SU-DHL-6 (cell line): Measurements from ENCODE around the gene CHAT.

Experiments used
- H2AFZ ChIP-seq: fragments of 200-600 bp; sonication (generic); 2 replicates; pipeline ENCODE4 v1.6.1; 2014; ENCODE audit warnings: low read depth, mild to moderate bottlenecking, moderate library complexity, mixed read lengths, antibody characterized with exemption, low read length; ENCODE audit not compliant: severe bottlenecking
- H3F3A ChIP-seq: fragments of 200-600 bp; shearing (Covaris generic); 2 replicates; pipeline ENCODE4 v1.6.0; 2016; ENCODE audit warnings: antibody characterized with exemption, mild to moderate bottlenecking; ENCODE audit not compliant: insufficient read depth
- H3K27ac ChIP-seq: fragments of 200-600 bp; sonication (generic); 2 replicates; pipeline ENCODE4 v1.5.1; 2016; ENCODE audit warnings: low read depth, mild to moderate bottlenecking, low read length, moderate library complexity, mixed read lengths
- H3K27me3 ChIP-seq: fragments of 200-600 bp; sonication (generic), shearing (Covaris generic); 2 replicates; pipeline ENCODE4 v1.6.0; 2014; ENCODE audit warnings: mild to moderate bottlenecking, low read length
- H3K36me3 ChIP-seq: fragments of 200-600 bp; sonication (generic); 2 replicates; pipeline ENCODE4 v1.6.1; 2014; ENCODE audit warnings: mild to moderate bottlenecking, low read length, mixed read lengths
- H3K4me2 ChIP-seq: fragments of 300-600, 200-600 bp; shearing (Covaris generic), sonication (generic); 2 replicates; pipeline ENCODE4 v1.6.0; 2014; ENCODE audit warnings: low read length, low read depth, mild to moderate bottlenecking; ENCODE audit not compliant: poor library complexity, severe bottlenecking
- H3K4me3 ChIP-seq: fragments of 200-600 bp; sonication (generic); 2 replicates; pipeline ENCODE4 v1.5.1; 2014; ENCODE audit warnings: antibody characterized with exemption, low read length, mild to moderate bottlenecking, mixed read lengths; ENCODE audit not compliant: insufficient read depth, poor library complexity, severe bottlenecking
- H3K79me2 ChIP-seq: fragments of 200-600 bp; sonication (generic); 2 replicates; pipeline ENCODE4 v1.6.1; 2014; ENCODE audit warnings: mild to moderate bottlenecking, low read length, moderate library complexity; ENCODE audit not compliant: insufficient read depth
- H3K9ac ChIP-seq: fragments of 200-600 bp; sonication (generic); 2 replicates; pipeline ENCODE4 v1.7.0; 2014; ENCODE audit warnings: mild to moderate bottlenecking, low read length
- H3K9me2 ChIP-seq: fragments of 200-600 bp; sonication (generic); replicated peaks from 2 replicates; pipeline ENCODE4 v1.6.1; 2014; ENCODE audit warnings: low read length; ENCODE audit not compliant: insufficient read depth
- H3K9me3 ChIP-seq: fragments of 200-600 bp; sonication (generic); 2 replicates; pipeline ENCODE4 v1.6.1; 2014; ENCODE audit warnings: low read length, mixed read lengths; ENCODE audit not compliant: insufficient read depth
- H4K20me1 ChIP-seq: fragments of 200-600 bp; sonication (generic); 2 replicates; pipeline ENCODE4 v1.6.1; 2014; ENCODE audit warnings: low read depth, mild to moderate bottlenecking, antibody characterized with exemption, low read length, moderate library complexity, mixed read lengths
- CTCF ChIP-seq: fragments of 200-600 bp; sonication (generic); IDR thresholded peaks from one replicate; pipeline ENCODE4 v1.5.1; 2017; ENCODE audit warnings: antibody characterized with exemption, mild to moderate bottlenecking, low read length, moderate library complexity; ENCODE audit not compliant: insufficient read depth, poor library complexity, severe bottlenecking
- EZH2phosphoT487 ChIP-seq: fragments of 200-600 bp; sonication (generic), shearing (Covaris generic); conservative IDR thresholded peaks from 2 replicates; pipeline ENCODE4 v1.6.1; 2018; ENCODE audit warnings: mild to moderate bottlenecking, antibody characterized with exemption, low read length, moderate library complexity, mixed read lengths

The CHAT gene

GRCh38 chr10:49598986-49599385, 14.9 kb upstream of the CHAT start:
- Histone ChIP-seq H3F3A (no peaks in the 10 kb centered on the region), H3K9ac (no peak overlapping the region), H4K20me1 (no peaks in the 10 kb centered on the region), H3K36me3 (no peaks in the 10 kb centered on the region), H2AFZ (no peak overlapping the region), H3K9me2 (no peaks in the 10 kb centered on the region), H3K4me3 (no peak overlapping the region), H3K27ac (no peak overlapping the region), H3K9me3 (no peaks in the 10 kb centered on the region), H3K79me2 (no peaks in the 10 kb centered on the region), H3K4me2 (no peak overlapping the region), H3K27me3 (no peaks in the 10 kb centered on the region)
- TF ChIP-seq CTCF (no peak), EZH2phosphoT487 (no peak)

- Histone ChIP-seq H3K4me2 (no peak overlapping the region), H3K79me2 (no peaks in the 10 kb centered on the region), H2AFZ (no peak overlapping the region), H3K9ac (no peak overlapping the region), H4K20me1 (no peaks in the 10 kb centered on the region), H3K27me3 (no peaks in the 10 kb centered on the region), H3F3A (no peaks in the 10 kb centered on the region), H3K9me2 (no peaks in the 10 kb centered on the region), H3K36me3 (no peaks in the 10 kb centered on the region), H3K27ac (no peak overlapping the region), H3K4me3 (no peak overlapping the region), H3K9me3 (no peaks in the 10 kb centered on the region)
- no peak for TF ChIP-seq CTCF
- TF ChIP-seq EZH2phosphoT487, result no peak
Observed at GRCh38 chr10:49599546-49599945, 14.3 kb upstream of the CHAT start.

GRCh38 chr10:49600046-49600445, 13.8 kb upstream of the CHAT start:
- Histone ChIP-seq H3K79me2 (no peaks in the 10 kb centered on the region), H3K9ac (no peak overlapping the region), H3K36me3 (no peaks in the 10 kb centered on the region), H4K20me1 (no peaks in the 10 kb centered on the region), H3K27ac (no peak overlapping the region), H2AFZ (no peak overlapping the region), H3K4me2 (no peak overlapping the region), H3K27me3 (no peaks in the 10 kb centered on the region), H3K9me2 (no peaks in the 10 kb centered on the region), H3K4me3 (no peak overlapping the region), H3F3A (no peaks in the 10 kb centered on the region), H3K9me3 (no peaks in the 10 kb centered on the region)
- TF ChIP-seq CTCF (no peak), EZH2phosphoT487 (no peak)
